Suprapubic skin (tissue), 4 donors: ENCODE results near the gene HID1. TPM values are rescaled to one million over a fixed set of nuclear protein-coding genes. Genes with fewer than 3 reads are reported as not detected.

Experiments
- DNase-seq, 2 donors: peaks; one replicate each; pipeline ENCODE4 v3.0.0-alpha.2; 2019; ENCODE audit warnings: low spot score in 2 of 2
- H3K27ac ChIP-seq: fragments of 200-600 bp; sonication (generic); one replicate; pipeline ENCODE4 v1.5.1; 2019
- H3K27me3 ChIP-seq: fragments of 200-600 bp; sonication (generic); one replicate; pipeline ENCODE4 v1.5.1; 2019
- H3K36me3 ChIP-seq: fragments of 200-600 bp; sonication (generic); one replicate; pipeline ENCODE4 v1.5.1; 2019
- H3K4me1 ChIP-seq: fragments of 200-600 bp; sonication (generic); one replicate; pipeline ENCODE4 v1.5.1; 2019
- H3K4me3 ChIP-seq: fragments of 200-600 bp; sonication (generic); one replicate; pipeline ENCODE4 v1.5.1; 2019; ENCODE audit warnings: mild to moderate bottlenecking
- H3K9me3 ChIP-seq: fragments of 200-600 bp; sonication (generic); one replicate; pipeline ENCODE4 v1.5.1; 2019
- EP300 ChIP-seq: sonication (generic); formaldehyde crosslinking; IDR thresholded peaks from one replicate; pipeline ENCODE4 v1.6.1; 2017; ENCODE audit warnings: antibody characterized with exemption
- POLR2A ChIP-seq, 2 donors: fragments of 450-650 bp; IDR thresholded peaks; one replicate each; pipeline ENCODE4 v1.6.1; 2017; ENCODE audit warnings: antibody characterized with exemption in 2 of 2, mild to moderate bottlenecking in 2 of 2, moderate library complexity in 2 of 2
- POLR2AphosphoS5 ChIP-seq, 3 donors: sonication (generic); formaldehyde crosslinking; IDR thresholded peaks; one replicate each; pipeline ENCODE4 v1.6.1; 2017; ENCODE audit warnings: antibody characterized with exemption in 3 of 3
- WGBS: methylation state at CpG from one replicate; pipeline ENCODE4 v1.1.5; 2018; 5-methylcytosine and 5-hydroxymethylcytosine counted together
- total RNA-seq, 4 donors: library from RNA; depleted of rRNA; stranded (reverse); fragments of >200 nt; gene quantifications; one replicate each; pipeline ENCODE4 v1.1.0, GENCODE V29; 2016
- TF ChIP-seq, protein P1 (sequence below), 2 donors: fragments of 200-600 bp in 1 of 2; fragments of 450-650 bp in 1 of 2; sonication (generic) in 1 of 2; IDR thresholded peaks; one replicate each; pipeline ENCODE4 v1.5.1; 2016 to 2019; ENCODE audit warnings: antibody characterized with exemption in 2 of 2, mild to moderate bottlenecking in 1 of 2, moderate library complexity in 1 of 2

HID1 gene
- total RNA-seq, 4 donors from 2014 or later, result 3.4 to 13.7 (median 9.5) TPM

DNA sequence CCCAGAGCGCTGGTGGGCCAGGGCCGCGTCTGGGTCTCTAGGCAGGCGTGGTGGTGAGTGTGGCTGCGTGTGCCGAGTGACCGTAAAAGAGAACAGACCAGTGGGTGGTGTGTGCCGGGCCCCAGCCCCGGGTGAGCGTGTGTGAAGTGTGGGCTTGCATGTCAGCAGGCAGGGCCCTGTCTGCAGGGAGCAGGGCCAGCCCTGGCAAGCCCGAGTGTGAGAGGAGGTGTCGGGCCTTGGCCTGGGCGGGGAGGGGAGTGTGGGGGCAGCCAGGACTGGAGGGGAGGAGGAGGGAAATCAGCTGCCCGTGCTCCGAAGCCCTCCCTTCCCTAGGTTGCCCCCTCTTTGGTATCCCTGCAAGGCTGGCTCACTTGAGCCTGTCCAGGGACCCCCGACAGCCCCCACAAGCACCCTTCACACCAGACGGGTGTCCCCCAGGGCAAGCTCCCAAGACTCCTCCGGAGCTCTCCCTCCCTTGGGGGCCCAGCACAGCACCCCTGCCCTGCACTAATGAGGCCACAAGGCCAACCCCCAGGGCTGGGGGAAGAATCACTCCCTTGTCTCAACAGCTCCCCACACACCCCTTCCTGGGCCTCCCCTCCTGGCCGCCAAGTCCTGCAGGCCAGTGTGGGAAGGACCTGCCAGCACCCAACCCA lies 51.4 kb downstream of the HID1 start:
- H3K36me3 ChIP-seq, result no peaks in the 10 kb centered on the region
- WGBS, result 21% methylated on average over 14 of the region's 19 CpGs
- DNase-seq, result no peak
- no peaks in the 10 kb centered on the region for H3K9me3 ChIP-seq
- TF ChIP-seq EP300 (no peak), POLR2A (IDR thresholded peaks at IDR 0.05) (no peak), POLR2AphosphoS5 (IDR thresholded peaks at IDR 0.05) (no peak)
- TF ChIP-seq, protein P1, sequence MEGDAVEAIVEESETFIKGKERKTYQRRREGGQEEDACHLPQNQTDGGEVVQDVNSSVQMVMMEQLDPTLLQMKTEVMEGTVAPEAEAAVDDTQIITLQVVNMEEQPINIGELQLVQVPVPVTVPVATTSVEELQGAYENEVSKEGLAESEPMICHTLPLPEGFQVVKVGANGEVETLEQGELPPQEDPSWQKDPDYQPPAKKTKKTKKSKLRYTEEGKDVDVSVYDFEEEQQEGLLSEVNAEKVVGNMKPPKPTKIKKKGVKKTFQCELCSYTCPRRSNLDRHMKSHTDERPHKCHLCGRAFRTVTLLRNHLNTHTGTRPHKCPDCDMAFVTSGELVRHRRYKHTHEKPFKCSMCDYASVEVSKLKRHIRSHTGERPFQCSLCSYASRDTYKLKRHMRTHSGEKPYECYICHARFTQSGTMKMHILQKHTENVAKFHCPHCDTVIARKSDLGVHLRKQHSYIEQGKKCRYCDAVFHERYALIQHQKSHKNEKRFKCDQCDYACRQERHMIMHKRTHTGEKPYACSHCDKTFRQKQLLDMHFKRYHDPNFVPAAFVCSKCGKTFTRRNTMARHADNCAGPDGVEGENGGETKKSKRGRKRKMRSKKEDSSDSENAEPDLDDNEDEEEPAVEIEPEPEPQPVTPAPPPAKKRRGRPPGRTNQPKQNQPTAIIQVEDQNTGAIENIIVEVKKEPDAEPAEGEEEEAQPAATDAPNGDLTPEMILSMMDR (IDR thresholded peaks at IDR 0.05), result no peak
- peaks cover 44% of the 10 kb centered on the region for H3K4me1 ChIP-seq
- peaks cover 63% of the 10 kb centered on the region for H3K27me3 ChIP-seq
- H3K4me3 ChIP-seq, result no peak overlapping the region
- H3K27ac ChIP-seq, result no peak overlapping the region

DNA sequence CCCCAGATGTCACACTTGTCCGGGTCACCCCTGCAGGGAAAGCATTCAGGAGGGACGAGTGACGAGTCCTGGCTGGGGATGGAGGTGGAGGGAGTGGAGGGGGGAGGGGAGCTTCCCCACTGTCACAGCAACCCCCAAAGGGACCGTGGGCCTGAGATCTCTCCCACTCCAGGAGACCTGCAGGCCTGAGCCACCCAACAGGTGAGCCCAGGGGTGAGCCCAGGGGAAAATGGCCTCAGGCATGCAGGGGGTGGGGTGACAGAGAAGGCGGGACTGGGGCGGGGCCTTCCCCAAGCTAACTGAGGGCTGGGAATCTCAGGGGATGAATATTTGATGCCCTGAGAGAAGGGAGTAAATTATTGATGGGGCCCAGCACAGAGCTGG lies 51.9 kb downstream of the HID1 start:
- Histone ChIP-seq H3K27ac (no peak overlapping the region), H3K27me3 (peaks cover 60% of the 10 kb centered on the region), H3K4me3 (no peak overlapping the region), H3K9me3 (no peaks in the 10 kb centered on the region), H3K4me1 (peaks cover 44% of the 10 kb centered on the region), H3K36me3 (no peaks in the 10 kb centered on the region)
- TF ChIP-seq EP300 (no peak), POLR2AphosphoS5 (IDR thresholded peaks at IDR 0.05) (no peak), POLR2A (IDR thresholded peaks at IDR 0.05) (no peak)
- TF ChIP-seq, protein P1 (IDR thresholded peaks at IDR 0.05), result no peak
- no peak for DNase-seq
- WGBS, result 38% methylated on average over 5 of the region's 6 CpGs

DNA sequence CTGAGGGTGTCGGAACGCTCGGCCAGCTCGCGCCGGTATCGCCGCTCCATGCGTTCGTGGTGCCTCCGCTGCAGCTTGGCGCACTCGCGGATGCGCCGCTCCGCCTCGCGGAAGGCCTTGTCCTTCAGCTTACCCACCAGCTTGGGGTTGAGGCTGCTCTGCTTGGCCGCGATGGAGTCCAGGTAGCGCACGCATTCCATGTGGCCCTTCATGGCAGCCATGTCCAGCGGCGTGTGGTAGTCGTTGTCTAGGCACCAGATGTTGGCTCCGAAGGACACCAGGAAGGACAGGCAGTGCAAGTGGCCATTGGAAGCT lies 52.3 kb downstream of the HID1 start:
- TF ChIP-seq EP300, result no peak
- no peak for TF ChIP-seq POLR2A (IDR thresholded peaks at IDR 0.05)
- TF ChIP-seq, protein P1 (IDR thresholded peaks at IDR 0.05), result no peak
- no peak for TF ChIP-seq POLR2AphosphoS5 (IDR thresholded peaks at IDR 0.05)
- DNase-seq, result no peak
- H3K36me3 ChIP-seq, result no peaks in the 10 kb centered on the region
- WGBS, result no CpG with 5 or more reads among the region's 27 CpGs
- no peak overlapping the region for H3K4me3 ChIP-seq
- H3K27me3 ChIP-seq, result peaks cover 56% of the 10 kb centered on the region
- no peak overlapping the region for H3K27ac ChIP-seq
- H3K4me1 ChIP-seq, result peaks cover 44% of the 10 kb centered on the region
- H3K9me3 ChIP-seq, result no peaks in the 10 kb centered on the region

DNA sequence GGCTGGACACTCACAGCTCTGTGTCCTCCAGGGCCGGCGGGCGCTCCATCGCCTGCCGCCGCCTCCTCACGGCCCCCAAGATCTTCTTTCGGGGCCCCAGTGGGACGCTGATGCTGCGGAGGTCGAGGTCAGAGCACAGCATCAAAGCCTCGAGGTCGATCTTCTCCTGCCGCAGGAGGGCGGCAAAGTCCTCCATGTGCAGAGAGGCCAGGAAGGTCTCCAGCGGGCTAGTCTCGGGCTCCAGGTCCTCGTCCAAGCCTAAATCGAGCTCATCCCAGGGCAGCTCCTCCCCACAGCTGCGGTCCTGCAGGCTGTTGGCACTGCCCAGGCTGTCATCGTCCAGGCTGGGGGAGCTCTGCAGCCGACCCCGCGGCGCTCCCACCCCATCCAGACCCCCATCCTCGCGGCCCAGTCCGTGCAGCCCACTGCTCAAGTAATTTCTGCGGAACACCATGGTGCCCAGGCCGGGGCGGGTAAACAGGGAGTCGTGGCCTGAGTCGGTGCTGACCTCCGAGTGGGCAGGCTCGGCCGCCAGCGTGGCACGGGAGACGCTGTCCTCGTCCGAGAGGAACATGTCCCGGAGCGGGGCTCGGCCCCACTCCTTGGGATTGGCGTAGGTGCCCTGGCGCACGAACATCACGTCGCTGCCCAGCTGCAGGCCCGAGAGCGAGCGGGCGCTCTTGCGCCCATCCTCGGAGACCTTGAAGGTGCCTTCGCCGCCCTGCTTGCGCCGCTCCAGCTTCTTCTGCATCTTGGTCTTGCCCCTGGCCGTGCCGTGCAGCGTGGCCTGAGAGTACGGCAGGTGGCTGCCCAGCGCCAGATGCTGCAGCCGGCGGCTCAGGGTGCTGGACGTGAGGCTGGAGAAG lies 52.9 kb downstream of the HID1 start:
- Histone ChIP-seq H3K9me3 (no peaks in the 10 kb centered on the region), H3K27ac (no peak overlapping the region), H3K36me3 (no peaks in the 10 kb centered on the region), H3K27me3 (peaks cover 50% of the 10 kb centered on the region), H3K4me1 (peaks cover 43% of the 10 kb centered on the region), H3K4me3 (no peak overlapping the region)
- WGBS, result 73% methylated on average over 17 of the region's 67 CpGs
- no peak for DNase-seq
- TF ChIP-seq POLR2AphosphoS5 (IDR thresholded peaks at IDR 0.05) (no peak), POLR2A (IDR thresholded peaks at IDR 0.05) (no peak), EP300 (no peak)
- TF ChIP-seq, protein P1 (IDR thresholded peaks at IDR 0.05), result no peak

DNA sequence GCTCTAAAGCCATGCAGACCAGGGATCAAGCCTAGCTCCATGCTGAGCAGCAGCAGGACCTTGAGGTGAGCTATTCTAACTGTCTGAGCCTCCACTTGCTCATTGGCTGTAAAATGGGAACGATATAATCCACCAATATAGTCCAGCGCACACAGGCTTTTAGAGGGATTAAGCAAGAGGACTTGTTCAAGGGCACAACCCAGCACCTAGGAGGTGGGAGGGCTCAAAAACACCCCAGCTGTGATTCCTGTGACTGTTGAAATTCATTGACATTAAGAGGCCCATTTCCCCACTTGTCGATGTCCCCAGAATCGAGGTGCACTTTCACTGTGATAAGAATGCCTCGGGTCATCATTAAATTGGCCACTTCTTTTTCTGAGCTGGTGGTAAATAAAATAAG lies 53.7 kb downstream of the HID1 start:
- no peak overlapping the region for H3K4me3 ChIP-seq
- H3K9me3 ChIP-seq, result no peaks in the 10 kb centered on the region
- 88% methylated on average over 5 of the region's 5 CpGs for WGBS
- TF ChIP-seq POLR2A (IDR thresholded peaks at IDR 0.05), result no peak
- TF ChIP-seq EP300, result no peak
- TF ChIP-seq, protein P1 (IDR thresholded peaks at IDR 0.05), result no peak
- TF ChIP-seq POLR2AphosphoS5 (IDR thresholded peaks at IDR 0.05), result no peak
- peaks cover 35% of the 10 kb centered on the region for H3K4me1 ChIP-seq
- DNase-seq, result no peak
- peaks cover 43% of the 10 kb centered on the region for H3K27me3 ChIP-seq
- H3K27ac ChIP-seq, result no peak overlapping the region
- H3K36me3 ChIP-seq, result no peaks in the 10 kb centered on the region
